Subcutaneous preadipocyte (primary cell): ENCODE measurements around the gene COPS9. TPM values are rescaled to one million over a fixed set of nuclear protein-coding genes. Genes with fewer than 3 reads are reported as not detected.

Experiments used
- total RNA-seq: library from RNA; depleted of rRNA; stranded (reverse); fragments of >200 nt; gene quantifications from 2 replicates; pipeline ENCODE4 v1.2.3, GENCODE V29; 2012

COPS9 gene
- total RNA-seq, result 74.6 and 75.3 TPM in 2 replicates

DNA sequence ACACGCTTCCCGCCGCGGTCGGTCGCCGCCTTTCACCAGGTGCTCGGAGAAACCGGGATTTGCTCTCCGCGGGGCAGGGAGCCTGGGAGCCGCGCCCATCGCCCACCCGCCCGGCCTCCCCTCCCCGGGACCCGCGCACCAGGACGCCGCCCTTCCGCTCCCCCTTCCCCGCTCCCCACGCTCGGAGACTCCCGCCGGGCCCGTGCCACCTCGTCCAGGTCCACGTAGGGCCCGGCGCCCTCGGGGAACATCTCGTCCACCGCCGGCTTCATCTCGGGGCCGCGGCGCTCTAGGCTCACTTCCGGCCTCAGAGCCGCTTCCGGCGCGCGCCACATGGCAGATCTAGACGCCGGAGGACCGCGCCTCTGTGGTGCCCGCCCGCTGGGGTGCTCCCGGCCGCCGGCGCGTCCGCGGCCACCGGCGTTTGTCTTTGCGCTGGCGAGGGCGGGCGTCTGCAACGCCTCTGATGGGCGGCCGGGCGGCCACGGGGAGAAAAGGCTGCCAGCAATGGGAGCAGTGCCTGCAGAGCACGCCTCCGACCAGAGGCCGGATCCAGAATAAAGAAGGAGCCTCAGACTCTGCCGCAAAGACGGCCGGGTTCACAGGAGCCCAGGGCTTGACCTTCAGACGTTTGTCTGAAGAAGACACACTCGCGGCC is at the start of gene COPS9:
COPS9 (minus strand) TSS at position 293 of the 658 bp plus-strand sequence; CDS start at position 272, 21 bp downstream.

DNA sequence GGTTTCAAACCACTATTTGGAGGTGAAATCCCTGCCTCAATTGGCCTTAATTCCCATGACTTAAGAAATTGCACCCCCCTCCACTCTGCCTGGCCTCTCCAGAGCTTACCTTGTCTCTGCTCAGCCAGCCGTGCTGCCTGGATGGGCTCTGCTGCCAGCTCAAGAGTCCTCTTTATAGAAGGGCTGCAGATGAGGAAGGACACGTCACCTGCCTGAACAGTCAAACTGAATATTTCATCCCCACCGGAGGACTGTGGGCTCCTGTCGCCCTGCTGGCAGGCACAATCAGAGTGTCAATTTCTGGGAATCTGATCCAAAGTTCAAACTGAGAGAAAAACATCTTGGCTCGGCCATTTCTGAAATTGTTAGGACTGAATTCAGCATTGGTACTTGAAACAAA is 4.4 kb upstream of the COPS9 start, which contains the start of gene OTOS:
OTOS (minus strand) TSS at position 148 of the 400 bp plus-strand sequence. CDS start 332 bp downstream, outside the sequence.

Other genes with a start within 250 kb of the COPS9 start
- gene NDUFA10, start 111.0 kb downstream of the COPS9 start, total RNA-seq, result 78.2 and 80.5 TPM in 2 replicates
- gene OR6B2, start 105.9 kb downstream of the COPS9 start, total RNA-seq, result not detected in 2 replicates
- not detected in 2 replicates for gene OR6B3, start 82.8 kb downstream of the COPS9 start, total RNA-seq
- not detected in 2 replicates for gene OTOS, start 4.4 kb upstream of the COPS9 start, total RNA-seq